ENCODE data around the gene CPNE7.
A peak's percentile ranks its signal among the peaks of the same experiment; 100 is the strongest.

Gene CPNE7

GRCh38 chr16:89550421-89551007, 25.0 kb upstream of the CPNE7 start:
- DNase-seq: no peak

DNA sequence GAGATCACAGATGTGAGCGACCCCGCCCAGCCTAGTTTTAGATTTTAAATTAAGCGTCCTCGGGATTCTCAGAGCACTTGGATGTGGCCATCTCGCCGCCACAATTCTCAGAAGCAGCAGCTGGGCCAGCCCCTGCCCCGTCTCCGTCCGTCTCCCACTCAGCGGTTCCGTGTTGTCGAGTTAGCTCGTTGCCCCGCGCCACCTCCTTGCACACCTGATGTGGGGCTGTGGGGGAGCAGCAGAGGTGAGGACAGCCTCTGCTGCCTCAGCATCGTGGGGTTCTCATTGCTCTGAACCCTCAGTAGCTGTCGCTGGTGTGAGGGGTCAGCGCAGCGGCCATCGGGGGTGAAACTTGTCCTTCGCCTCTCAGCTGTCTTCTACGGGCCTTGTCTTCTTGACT, 23.2 kb upstream of the CPNE7 start:
- DNase-seq: no peak

GRCh38 chr16:89552913-89553312, 22.6 kb upstream of the CPNE7 start:
- no peak for DNase-seq

DNA sequence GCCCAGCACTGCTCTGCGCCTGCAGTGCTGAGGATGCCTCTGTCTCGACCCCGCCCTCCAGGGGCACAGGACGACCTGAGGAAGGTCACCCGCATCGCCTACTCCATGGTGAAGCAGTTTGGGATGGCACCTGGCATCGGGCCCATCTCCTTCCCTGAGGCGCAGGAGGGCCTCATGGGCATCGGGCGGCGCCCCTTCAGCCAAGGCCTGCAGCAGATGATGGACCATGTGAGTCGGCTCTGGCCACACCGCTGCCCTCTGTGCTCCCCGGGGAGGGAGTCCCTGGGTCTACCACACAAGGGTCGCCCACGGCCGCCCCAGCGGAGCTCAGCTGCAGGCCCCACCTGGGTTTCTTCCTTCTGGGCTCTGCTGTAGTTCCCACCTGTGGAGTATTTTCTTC, 21.8 kb upstream of the CPNE7 start:
- no peak for DNase-seq

DNA sequence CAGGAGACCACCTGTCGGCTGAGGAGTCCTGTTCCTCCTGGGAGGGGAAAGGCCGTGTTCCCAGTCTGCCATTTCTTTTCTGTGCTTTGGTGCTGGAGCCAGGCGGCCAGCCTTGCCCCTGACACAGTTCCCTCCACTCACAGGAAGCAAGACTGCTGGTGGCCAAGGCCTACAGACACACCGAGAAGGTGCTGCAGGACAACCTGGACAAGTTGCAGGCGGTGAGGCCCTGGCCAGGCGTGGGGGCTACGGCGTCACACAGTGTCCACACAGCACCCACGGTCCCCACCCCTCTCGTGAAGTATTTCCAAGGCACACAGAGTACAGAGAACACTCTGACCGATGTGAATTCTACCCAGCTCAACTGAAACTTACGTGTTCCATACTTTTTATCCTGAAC, 21.2 kb upstream of the CPNE7 start:
- DNase-seq: no peak

DNA sequence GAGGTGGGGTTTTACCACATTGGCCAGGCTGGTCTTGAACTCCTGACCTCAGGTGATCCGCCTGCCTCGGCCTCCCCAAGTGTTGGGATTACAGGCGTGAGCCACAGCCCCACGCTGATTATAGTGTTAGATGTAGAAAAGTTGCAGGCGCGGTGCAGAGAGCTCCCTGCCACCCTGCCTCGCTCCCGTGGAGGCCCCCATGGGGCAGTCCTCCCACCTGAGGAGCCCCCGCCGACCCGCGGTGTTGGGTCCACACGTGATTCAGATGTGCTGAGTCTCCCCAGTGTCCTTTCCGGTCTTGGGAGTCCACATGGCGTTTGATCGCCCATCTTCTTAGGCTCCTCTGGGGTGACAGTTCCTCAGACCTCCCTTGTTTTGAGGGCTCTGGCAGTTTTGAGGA, 20.3 kb upstream of the CPNE7 start:
- DNase-seq: no peak

GRCh38 chr16:89555780-89556179, 19.8 kb upstream of the CPNE7 start:
- DNase-seq: no peak

GRCh38 chr16:89556750-89557689, 18.5 kb upstream of the CPNE7 start:
- DNase-seq: no peak

DNA sequence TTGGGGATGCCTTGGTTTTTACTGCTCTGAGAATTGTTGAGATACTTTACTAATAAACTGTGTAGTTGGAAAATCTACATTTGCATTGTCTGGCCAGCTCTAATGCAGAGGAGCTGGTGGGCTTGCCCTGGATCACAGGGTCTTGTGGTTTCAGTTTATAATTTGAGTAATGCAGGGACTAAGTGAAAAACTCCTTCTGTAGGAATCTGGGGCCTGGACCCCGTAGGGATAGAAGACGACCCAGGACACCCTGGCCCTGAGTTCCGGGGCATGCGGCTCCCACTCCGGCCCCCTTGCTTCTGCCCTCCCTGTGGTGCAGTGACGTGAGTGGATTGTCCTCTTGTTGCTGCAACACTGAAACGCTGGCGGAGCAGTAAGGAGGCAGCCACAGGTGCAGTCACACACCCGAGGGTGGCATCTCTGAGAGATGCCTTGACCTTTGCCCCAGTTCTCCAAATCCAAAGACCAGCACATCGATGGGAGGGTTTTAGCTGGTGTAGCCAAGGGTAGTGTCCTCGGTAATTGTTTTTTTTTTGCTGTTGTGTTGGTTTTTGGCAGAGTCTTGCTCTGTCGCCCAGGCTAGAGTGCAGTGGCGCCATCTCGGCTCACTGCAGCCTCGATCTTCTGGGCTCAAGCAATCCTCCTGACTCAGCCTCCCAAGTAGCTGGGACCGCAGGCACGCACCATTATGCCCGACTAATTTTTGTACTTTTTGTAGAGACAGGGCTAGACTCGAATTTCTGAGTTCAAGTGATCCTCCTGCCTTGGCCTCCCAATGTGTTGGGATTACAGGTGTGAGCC, 17.7 kb upstream of the CPNE7 start:
- DNase-seq: no peak

DNA sequence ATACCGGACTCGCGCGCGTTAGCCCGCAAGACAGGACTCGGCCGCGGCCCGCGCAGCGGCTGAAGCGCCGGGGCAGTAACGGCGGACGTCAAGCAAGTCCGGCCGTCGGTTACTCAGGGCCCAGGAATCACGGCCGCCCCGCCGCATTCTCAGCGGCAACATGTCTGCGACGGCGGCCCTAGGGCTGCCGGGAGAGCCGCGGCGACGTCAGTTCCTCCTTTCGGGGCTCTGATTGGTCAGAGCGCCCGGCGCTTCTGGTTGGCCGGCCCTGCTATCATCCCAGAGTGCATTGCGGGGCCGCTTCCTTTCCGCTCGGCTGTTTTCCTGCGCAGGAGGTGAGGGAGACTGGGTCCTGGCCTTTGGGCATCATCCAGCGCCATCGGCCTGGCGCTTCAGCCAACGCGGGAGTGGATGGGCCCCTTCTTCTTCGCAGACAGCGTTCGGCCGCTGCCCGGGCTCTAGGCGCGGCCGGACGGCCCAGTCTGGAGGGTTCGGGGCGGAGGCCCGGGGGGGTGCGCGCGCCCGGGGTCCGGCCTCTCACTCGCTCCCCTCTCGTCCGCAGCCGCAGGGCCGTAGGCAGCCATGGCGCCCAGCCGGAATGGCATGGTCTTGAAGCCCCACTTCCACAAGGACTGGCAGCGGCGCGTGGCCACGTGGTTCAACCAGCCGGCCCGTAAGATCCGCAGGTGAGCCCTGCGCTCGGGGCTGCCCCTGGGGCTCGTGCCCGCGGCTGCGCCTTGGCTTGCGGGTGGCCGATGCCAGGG, 15.0 kb upstream of the CPNE7 start, which contains the start of gene RPL13:
Gene RPL13, plus strand, starts transcription at position 305 of the 764 bp plus-strand sequence. Its CDS starts 278 bp downstream, at position 583.
- peak; percentile 78 for DNase-seq

GRCh38 chr16:89561142-89561883, 14.2 kb upstream of the CPNE7 start:
- DNase-seq: no peak

DNA sequence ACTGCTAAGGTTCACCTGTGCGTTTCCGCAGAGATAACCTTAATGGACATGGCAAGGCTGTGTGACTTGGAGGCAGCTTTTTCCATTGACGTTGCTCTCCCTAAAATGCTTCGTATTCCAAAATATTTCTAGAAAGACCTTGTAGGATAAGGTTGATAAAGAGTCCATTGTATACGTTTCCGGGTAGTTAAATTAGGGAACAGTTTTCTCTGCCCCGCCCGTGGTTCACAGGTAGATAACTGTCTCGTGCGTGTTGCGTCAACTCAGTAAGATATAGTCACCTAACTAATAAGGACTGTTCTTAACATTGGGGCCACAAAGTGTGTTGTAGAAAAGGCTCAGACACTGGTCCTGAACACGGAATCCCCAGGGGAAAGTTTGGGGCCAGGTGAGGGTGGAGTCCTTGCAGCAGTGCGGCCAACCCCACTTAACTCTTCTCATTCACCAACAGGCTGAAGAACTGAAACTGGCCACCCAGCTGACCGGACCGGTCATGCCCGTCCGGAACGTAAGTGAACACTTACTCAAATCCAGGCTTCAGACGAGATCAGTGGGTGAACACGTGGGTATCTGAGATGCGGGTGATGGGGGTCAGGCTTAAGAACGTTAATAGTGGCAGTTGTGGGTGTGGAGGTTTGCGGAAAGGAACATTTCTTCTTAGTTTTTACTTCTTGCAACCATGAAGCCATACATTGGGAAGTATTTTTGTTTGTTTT, 13.5 kb upstream of the CPNE7 start:
- no peak for DNase-seq

DNA sequence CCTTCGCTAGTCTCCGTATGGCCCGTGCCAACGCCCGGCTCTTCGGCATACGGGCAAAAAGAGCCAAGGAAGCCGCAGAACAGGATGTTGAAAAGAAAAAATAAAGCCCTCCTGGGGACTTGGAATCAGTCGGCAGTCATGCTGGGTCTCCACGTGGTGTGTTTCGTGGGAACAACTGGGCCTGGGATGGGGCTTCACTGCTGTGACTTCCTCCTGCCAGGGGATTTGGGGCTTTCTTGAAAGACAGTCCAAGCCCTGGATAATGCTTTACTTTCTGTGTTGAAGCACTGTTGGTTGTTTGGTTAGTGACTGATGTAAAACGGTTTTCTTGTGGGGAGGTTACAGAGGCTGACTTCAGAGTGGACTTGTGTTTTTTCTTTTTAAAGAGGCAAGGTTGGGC, 12.6 kb upstream of the CPNE7 start:
- no peak for DNase-seq

GRCh38 chr16:89563639-89564392, 11.7 kb upstream of the CPNE7 start:
- DNase-seq: no peak

GRCh38 chr16:89564476-89565255, 10.9 kb upstream of the CPNE7 start:
- DNase-seq: no peak

- no peak for DNase-seq
Measured at GRCh38 chr16:89565256-89565505, 10.4 kb upstream of the CPNE7 start.

- DNase-seq: no peak
Measured at GRCh38 chr16:89565506-89566372, 9.8 kb upstream of the CPNE7 start.

GRCh38 chr16:89567656-89568594, 7.6 kb upstream of the CPNE7 start:
- DNase-seq: no peak

All from NCI-H446 treated with DMSO at 0.1 percent for 48 hours (cell line).